Breast epithelium (tissue), 4 donors: ENCODE results near the gene CPNE6. TPM values are rescaled to one million over a fixed set of nuclear protein-coding genes. Genes with fewer than 3 reads are reported as not detected.

ENCODE experiments used
- DNase-seq, 2 donors: peaks; one replicate each; pipeline ENCODE4 v3.0.0-alpha.2; 2019; ENCODE audit warnings: low spot score in 2 of 2
- H3K27ac ChIP-seq, 2 donors: fragments of 200-600 bp; sonication (generic) in 1 of 2; one replicate each; pipeline ENCODE4 v1.5.1; 2016 to 2019; ENCODE audit warnings: mild to moderate bottlenecking in 1 of 2
- H3K27me3 ChIP-seq, 2 donors: fragments of 200-600 bp; sonication (generic) in 1 of 2; one replicate each; pipeline versions ENCODE4 v1.5.1 to v1.6.0; 2017 to 2019; ENCODE audit warnings: control low read depth in 1 of 2, mild to moderate bottlenecking in 1 of 2
- H3K36me3 ChIP-seq: fragments of 200-600 bp; one replicate; pipeline ENCODE4 v1.5.1; 2019
- H3K4me1 ChIP-seq, 2 donors: fragments of 200-600 bp; sonication (generic); one replicate each; pipeline ENCODE4 v1.5.1; 2016 to 2019; ENCODE audit warnings: control low read depth in 1 of 2
- H3K4me3 ChIP-seq, 3 donors: fragments of 200-600 bp; sonication (generic); 1 replicate in 2 of 3; 2 replicates in 1 of 3; pipeline ENCODE4 v1.5.1; 2016 to 2019; ENCODE audit warnings: mild to moderate bottlenecking in 3 of 3, moderate library complexity in 2 of 3
- H3K9me3 ChIP-seq, 2 donors: fragments of 200-600 bp; sonication (generic) in 1 of 2; one replicate each; pipeline ENCODE4 v1.5.1; 2016 to 2019; ENCODE audit warnings: control low read depth in 1 of 2
- CTCF ChIP-seq, 3 donors: fragments of 450-650 bp; IDR thresholded peaks; one replicate each; pipeline ENCODE4 v1.5.1; 2016 to 2017; ENCODE audit warnings: antibody characterized with exemption in 3 of 3, mild to moderate bottlenecking in 3 of 3, moderate library complexity in 3 of 3
- POLR2A ChIP-seq: fragments of 450-650 bp; IDR thresholded peaks from one replicate; pipeline ENCODE4 v1.6.1; 2016; ENCODE audit warnings: antibody characterized with exemption, mild to moderate bottlenecking, moderate library complexity
- POLR2AphosphoS5 ChIP-seq, 3 donors: sonication (generic); formaldehyde crosslinking; IDR thresholded peaks; one replicate each; pipeline ENCODE4 v1.6.1; 2017; ENCODE audit warnings: antibody characterized with exemption in 3 of 3
- intact Hi-C: fragments of 100-400 bp; cut with DNase I; formaldehyde crosslinking; loops from one replicate; pipeline ENCODE4 v1.15.1; 2023; ENCODE audit warnings: low total_unique reads
- total RNA-seq, 3 donors: library from RNA; depleted of rRNA; stranded (reverse); fragments of >200 nt; gene quantifications; one replicate each; pipeline ENCODE4 v1.1.0, GENCODE V29; 2016

The CPNE6 gene
- total RNA-seq, 3 donors from 2014 or later = not detected

DNA sequence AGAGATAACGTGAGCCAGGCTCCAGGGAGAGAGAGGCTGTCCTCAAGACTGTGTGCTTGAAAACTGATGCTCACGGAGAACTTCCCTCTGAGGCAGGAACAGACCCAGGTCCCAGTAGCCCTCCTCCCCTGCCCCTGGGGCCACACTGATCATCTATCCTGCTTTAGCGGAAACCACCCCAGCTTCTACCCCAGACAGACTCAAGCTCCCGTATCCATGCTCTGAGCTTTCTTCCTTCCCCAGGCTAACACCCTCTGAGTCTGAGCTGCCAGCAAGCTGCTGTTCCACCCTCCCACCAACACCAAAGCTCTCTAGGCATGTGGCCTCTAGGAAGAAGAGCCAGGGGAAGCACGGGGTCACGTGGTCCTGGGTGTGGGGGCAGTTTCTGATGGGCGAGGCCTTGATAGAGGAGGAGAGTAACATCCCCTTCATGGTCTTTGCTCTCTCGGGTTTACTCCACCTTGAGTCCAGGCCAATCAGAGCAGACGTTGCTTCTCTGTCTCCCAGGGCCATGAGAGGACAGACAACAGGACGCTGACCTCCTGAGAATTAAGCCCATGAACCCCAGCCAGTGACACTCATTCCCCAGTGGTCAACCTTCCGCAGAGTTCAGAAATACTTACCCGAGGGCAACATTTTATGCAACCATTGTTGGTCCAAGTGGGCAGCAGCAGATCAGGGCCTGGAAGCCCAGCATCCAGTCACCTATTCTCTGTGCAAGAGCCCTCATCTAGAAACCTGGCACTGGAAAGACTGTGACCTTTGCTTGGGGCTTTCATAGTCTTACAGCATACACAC is 24.1 kb downstream of the CPNE6 start:
- intact Hi-C loops = no loop called here
- no peaks in the 10 kb centered on the region for H3K27me3 ChIP-seq
- no peak for DNase-seq
- H3K27ac ChIP-seq = peak overlapping the region; percentile 95 to 99
- no peaks in the 10 kb centered on the region for H3K36me3 ChIP-seq
- peaks cover 0 to 4% of the 10 kb centered on the region in 2 donors for H3K4me1 ChIP-seq
- peak overlapping the region; percentile 91 to 98 (median 93) for H3K4me3 ChIP-seq
- TF ChIP-seq CTCF (IDR thresholded peaks at IDR 0.05) = no peak
- TF ChIP-seq POLR2A = no peak
- TF ChIP-seq POLR2AphosphoS5 (IDR thresholded peaks at IDR 0.05) = no peak
- no peaks in the 10 kb centered on the region for H3K9me3 ChIP-seq

- intact Hi-C loops = no loop called here
Observed at GRCh38 chr14:24096545-24097181, 25.3 kb downstream of the CPNE6 start.

GRCh38 chr14:24098229-24098926 is 27.0 kb downstream of the CPNE6 start:
- Histone ChIP-seq H3K27ac (no peak overlapping the region), H3K4me1 (peaks cover 0 to 4% of the 10 kb centered on the region in 2 donors), H3K4me3 (no peak overlapping the region), H3K36me3 (no peaks in the 10 kb centered on the region), H3K9me3 (no peaks in the 10 kb centered on the region), H3K27me3 (no peaks in the 10 kb centered on the region)
- no peak for DNase-seq
- intact Hi-C loops = no loop called here
- TF ChIP-seq POLR2A (no peak), CTCF (IDR thresholded peaks at IDR 0.05) (no peak)

More at GRCh38 chr14:24096545-24097181, 25.3 kb downstream of the CPNE6 start:
- peaks cover 0 to 4% of the 10 kb centered on the region in 2 donors for H3K4me1 ChIP-seq
- no peaks in the 10 kb centered on the region for H3K36me3 ChIP-seq
- H3K9me3 ChIP-seq = no peaks in the 10 kb centered on the region
- no peak overlapping the region for H3K4me3 ChIP-seq
- H3K27me3 ChIP-seq = no peaks in the 10 kb centered on the region
- DNase-seq = no peak
- H3K27ac ChIP-seq = no peak overlapping the region
- no peak for TF ChIP-seq CTCF (IDR thresholded peaks at IDR 0.05)
- TF ChIP-seq POLR2A = no peak
- TF ChIP-seq POLR2AphosphoS5 (IDR thresholded peaks at IDR 0.05) = no peak

DNA sequence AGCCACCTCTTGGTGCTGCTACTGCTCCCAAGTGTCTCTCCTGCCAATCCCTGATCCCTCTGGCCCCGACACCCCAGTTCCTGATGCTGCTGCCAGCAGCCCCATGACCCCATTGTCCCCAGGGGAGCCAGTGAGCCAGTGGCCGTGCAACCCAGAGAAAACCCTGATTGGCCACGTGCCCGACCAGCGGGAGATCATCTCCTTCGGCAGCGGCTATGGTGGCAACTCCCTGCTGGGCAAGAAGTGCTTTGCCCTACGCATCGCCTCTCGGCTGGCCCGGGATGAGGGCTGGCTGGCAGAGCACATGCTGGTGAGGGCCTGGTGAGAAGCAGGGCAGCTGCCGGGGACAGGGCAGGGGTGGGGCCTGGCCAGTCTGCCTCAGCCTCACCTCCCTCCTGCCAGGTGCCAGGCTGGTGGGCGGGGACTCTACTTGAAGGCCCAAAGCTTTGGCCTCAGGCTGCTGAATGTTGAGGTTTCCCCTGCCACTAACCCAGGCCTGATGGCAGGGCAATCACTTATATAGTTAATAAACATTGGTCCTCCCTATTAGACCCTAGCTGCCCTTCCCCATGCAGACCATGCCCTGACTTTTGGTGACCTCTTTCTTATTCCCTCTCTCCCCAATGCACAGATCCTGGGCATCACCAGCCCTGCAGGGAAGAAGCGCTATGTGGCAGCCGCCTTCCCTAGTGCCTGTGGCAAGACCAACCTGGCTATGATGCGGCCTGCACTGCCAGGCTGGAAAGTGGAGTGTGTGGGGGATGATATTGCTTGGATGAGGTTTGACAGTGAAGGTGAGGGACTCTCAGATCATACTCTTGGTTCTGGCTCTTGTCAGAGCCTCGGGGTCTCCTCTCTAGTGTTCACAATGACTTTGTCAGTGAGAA is 27.8 kb downstream of the CPNE6 start:
- Histone ChIP-seq H3K27ac (no peak overlapping the region), H3K27me3 (no peaks in the 10 kb centered on the region), H3K4me1 (peaks cover 0 to 4% of the 10 kb centered on the region in 2 donors), H3K4me3 (no peak overlapping the region), H3K9me3 (no peaks in the 10 kb centered on the region), H3K36me3 (no peaks in the 10 kb centered on the region)
- no peak for TF ChIP-seq POLR2AphosphoS5 (IDR thresholded peaks at IDR 0.05)
- TF ChIP-seq CTCF (IDR thresholded peaks at IDR 0.05) = no peak
- no peak for TF ChIP-seq POLR2A
- DNase-seq = no peak
- intact Hi-C loops = no loop called here
